Activated CD4-positive, alpha-beta T cell treated with anti-CD3 and anti-CD28 coated beads, Interleukin-2, amount 10 ng/mL, durations not matched to agents 7 days and 5 days (primary cell): ENCODE measurements around the gene ZC3H7A. TPM values are rescaled to one million over a fixed set of nuclear protein-coding genes. Genes with fewer than 3 reads are reported as not detected.

Experiments
- CTCF ChIA-PET: fragments of 350-600 bp; sonication (Branson Sonifier 250); formaldehyde crosslinking; loops from one replicate; lab custom pipeline; 2021; ENCODE audit warnings: antibody characterized with exemption; lab: Charles Lee
- POLR2A ChIA-PET: fragments of 350-600 bp; sonication (Branson Sonifier 250); formaldehyde crosslinking; loops from one replicate; lab custom pipeline; 2021; ENCODE audit warnings: antibody characterized with exemption; lab: Charles Lee
- DNase-seq: peaks from one replicate; pipeline ENCODE4 v3.0.0-alpha.2; 2020
- H3K27ac Mint-ChIP-seq: one replicate; pipeline ENCODE4 v1.8.0; 2021; ENCODE audit warnings: mild to moderate bottlenecking, moderate library complexity, mixed read lengths
- H3K27me3 Mint-ChIP-seq: one replicate; pipeline ENCODE4 v1.8.0; 2021; ENCODE audit warnings: mixed read lengths
- H3K36me3 Mint-ChIP-seq: one replicate; pipeline ENCODE4 v1.8.0; 2021; ENCODE audit warnings: low read depth, mixed read lengths
- H3K4me1 Mint-ChIP-seq: one replicate; pipeline ENCODE4 v1.8.0; 2021; ENCODE audit warnings: mixed read lengths
- H3K4me3 Mint-ChIP-seq: one replicate; pipeline ENCODE4 v1.8.0; 2021; ENCODE audit warnings: mild to moderate bottlenecking, moderate library complexity, mixed read lengths
- H3K9me3 Mint-ChIP-seq: one replicate; pipeline ENCODE4 v1.8.0; 2021; ENCODE audit warnings: mixed read lengths
- total RNA-seq, 2 experiments: library from RNA; stranded (reverse); gene quantifications; one replicate each; pipeline ENCODE4 v1.2.3, GENCODE V29; 2021

ZC3H7A gene, protein sequence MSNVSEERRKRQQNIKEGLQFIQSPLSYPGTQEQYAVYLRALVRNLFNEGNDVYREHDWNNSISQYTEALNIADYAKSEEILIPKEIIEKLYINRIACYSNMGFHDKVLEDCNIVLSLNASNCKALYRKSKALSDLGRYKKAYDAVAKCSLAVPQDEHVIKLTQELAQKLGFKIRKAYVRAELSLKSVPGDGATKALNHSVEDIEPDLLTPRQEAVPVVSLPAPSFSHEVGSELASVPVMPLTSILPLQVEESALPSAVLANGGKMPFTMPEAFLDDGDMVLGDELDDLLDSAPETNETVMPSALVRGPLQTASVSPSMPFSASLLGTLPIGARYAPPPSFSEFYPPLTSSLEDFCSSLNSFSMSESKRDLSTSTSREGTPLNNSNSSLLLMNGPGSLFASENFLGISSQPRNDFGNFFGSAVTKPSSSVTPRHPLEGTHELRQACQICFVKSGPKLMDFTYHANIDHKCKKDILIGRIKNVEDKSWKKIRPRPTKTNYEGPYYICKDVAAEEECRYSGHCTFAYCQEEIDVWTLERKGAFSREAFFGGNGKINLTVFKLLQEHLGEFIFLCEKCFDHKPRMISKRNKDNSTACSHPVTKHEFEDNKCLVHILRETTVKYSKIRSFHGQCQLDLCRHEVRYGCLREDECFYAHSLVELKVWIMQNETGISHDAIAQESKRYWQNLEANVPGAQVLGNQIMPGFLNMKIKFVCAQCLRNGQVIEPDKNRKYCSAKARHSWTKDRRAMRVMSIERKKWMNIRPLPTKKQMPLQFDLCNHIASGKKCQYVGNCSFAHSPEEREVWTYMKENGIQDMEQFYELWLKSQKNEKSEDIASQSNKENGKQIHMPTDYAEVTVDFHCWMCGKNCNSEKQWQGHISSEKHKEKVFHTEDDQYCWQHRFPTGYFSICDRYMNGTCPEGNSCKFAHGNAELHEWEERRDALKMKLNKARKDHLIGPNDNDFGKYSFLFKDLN
- total RNA-seq, result 10 to 100 TPM; 68.0 to 76.9 TPM

DNA sequence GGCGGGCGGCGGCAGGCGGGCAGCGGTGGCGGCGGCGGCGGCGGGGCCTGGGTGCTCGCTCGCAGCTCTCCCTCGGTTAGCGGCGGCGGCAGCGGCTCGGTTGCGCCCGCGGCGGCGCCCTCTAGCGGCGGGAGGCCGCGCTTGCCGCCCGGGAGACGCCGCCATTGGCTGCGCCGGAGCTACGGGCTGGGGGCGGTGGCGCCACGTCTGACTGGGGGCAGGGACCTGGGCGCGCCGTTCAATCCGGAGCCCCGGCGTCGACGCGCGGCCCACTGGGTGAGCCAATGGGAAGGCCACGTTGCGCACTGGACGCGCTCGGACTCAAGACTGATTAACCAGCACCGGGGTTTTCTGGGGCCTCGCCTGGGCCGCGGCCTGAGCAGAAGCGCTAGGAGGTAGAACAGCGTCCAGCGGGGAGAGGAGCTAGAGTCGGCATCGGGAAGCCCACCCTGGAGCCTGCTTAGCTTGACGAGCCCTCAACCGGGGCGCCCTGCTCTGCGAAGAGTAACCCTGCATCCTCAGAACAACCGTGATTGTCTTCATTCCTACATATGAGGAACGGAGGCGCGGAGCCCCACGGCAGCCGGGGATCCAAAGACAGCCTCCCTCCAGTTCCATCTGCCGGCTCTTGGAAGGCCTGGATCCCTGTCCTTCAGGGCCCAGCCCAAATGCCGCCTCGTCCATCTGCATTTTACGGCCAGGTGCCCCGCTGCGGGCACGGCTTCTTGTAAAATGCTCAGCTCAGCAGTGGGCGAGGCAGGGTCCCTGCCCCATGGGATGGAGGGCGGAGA lies at the start of gene ZC3H7A:
Gene ZC3H7A, minus strand, starts transcription at position 93 of the 791 bp plus-strand sequence. CDS start 14,904 bp downstream, outside the sequence.
- Mint-ChIP-seq H3K27me3 (no peaks in the 10 kb centered on the region), H3K27ac (peak within 1 kb of the TSS; percentile 98), H3K36me3 (peaks cover 24% of the 10 kb centered on the region), H3K9me3 (no peaks in the 10 kb centered on the region), H3K4me3 (peak within 1 kb of the TSS; percentile 92), H3K4me1 (peaks cover 64% of the 10 kb centered on the region)
- ChIA-PET CTCF (interaction anchor here (0.5 to 5.9 kb wide), 46 partner anchors 11 to 849 kb away, joined by 3 to 62 read pairs (median 4); partner anchors contain the start of genes GSPT1 and TXNDC11), POLR2A (interaction anchor here (0.7 to 1.0 kb wide), 3 partner anchors 11 to 59 kb away, joined by 3 to 6 read pairs (median 4); partner anchors contain the start of gene TXNDC11)
- peak; percentile 94 for DNase-seq

DNA sequence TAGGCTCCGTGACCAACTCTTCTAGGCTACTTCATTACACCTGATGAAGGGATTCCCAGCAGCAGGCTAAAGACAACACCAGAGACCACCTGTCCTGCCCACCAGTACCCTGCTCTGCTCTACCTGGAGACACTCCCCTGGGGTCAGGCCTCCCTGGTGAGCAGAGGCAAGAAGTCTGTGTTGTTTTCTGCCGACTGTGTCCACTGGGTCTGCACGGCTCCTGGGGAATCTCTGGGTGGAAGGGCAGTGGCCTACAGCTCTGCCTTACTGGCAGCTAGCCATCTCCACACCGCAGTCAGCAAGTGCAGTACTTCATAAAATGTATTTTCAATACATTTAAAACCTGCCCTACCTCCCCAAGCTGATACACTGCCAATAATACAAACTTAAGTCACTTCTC lies 47.4 kb upstream of the ZC3H7A start:
- Mint-ChIP-seq H3K4me3 (no peak overlapping the region), H3K27me3 (no peaks in the 10 kb centered on the region), H3K4me1 (peaks cover 16% of the 10 kb centered on the region), H3K27ac (no peak overlapping the region), H3K36me3 (peaks cover 56% of the 10 kb centered on the region), H3K9me3 (no peaks in the 10 kb centered on the region)
- no peak for DNase-seq
- ChIA-PET CTCF (interaction anchor here (1.2 kb wide), 1 partner anchor 47 kb away, joined by 4 read pairs; the partner anchor contains the start of gene ZC3H7A), POLR2A (no interaction called here)

DNA sequence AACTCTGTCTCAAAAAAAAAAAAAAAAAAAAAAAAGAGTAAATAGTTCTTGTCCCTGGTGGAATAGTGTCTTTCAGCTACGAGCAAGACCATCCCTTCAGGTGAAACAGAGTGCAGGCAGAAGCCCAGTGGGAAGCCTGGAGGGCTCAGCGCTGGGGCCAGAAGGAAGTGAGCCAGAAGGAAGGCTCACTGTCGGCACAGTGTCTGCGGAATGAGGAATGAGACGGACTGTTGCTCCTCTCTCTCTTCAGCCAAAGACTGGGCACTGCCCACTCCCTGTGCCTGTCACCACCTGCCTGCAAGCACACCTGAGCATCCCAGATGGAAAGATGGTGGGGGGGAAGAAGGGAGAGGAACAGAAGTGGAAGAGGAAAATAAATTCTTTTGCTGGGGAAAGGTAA lies 46.8 kb upstream of the ZC3H7A start:
- Mint-ChIP-seq H3K4me3 (no peak overlapping the region), H3K9me3 (no peaks in the 10 kb centered on the region), H3K27me3 (no peaks in the 10 kb centered on the region), H3K4me1 (peaks cover 10% of the 10 kb centered on the region), H3K27ac (no peak overlapping the region), H3K36me3 (peaks cover 51% of the 10 kb centered on the region)
- ChIA-PET POLR2A (no interaction called here), CTCF (interaction anchor here (0.6 to 2.1 kb wide), 3 partner anchors 20 to 906 kb away, joined by 3 to 14 read pairs (median 4); partner anchors contain the start of gene ZC3H7A)
- no peak for DNase-seq

DNA sequence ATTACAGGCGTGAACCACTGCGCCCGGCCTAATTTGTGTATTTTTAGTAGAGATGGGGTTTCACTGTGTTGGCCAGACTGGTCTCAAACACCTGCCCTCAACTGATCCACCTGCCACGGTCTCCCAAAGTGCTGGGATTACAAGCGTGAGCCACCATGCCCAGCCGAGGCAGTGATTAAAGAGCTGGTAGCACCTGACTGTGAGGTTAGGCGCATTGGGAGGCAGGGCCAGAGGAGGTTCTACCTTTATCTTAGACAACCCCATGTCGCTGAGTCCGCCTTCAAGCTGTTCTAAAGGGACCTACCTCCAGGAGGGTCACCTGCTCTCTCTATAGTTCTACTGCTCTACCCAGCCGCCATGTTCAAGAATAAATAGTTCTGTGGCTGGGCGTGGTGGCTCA lies 46.1 kb upstream of the ZC3H7A start:
- H3K36me3 Mint-ChIP-seq, result peaks cover 49% of the 10 kb centered on the region
- CTCF ChIA-PET, result interaction anchor here (0.6 to 2.1 kb wide), 2 partner anchors 19 to 46 kb away, joined by 3 to 14 read pairs; partner anchors contain the start of gene ZC3H7A
- POLR2A ChIA-PET, result no interaction called here

DNA sequence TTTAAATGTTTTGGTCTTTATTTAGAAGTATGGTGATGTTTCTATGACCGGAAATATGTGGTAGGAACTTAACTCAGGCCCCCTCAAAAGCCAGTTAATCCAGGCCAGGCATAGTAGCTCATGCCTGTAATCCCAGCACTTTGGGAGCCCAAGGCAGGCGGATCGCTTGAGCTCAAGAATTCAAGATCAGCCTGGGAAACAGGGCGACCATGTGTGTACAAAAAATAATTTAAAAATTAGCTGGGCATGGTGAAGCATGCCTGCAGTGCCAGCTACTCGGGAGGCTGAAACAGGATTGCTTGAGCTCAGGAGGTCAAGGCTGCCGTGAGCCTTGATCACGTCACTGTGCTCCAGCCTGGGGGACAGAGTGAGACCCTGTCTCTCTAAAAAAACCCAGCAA lies 44.0 kb upstream of the ZC3H7A start:
- ChIA-PET CTCF (interaction anchor here (1.0 kb wide), 1 partner anchor 16 kb away, joined by 7 read pairs; no protein-coding TSS in a partner anchor), POLR2A (no interaction called here)
- no peak overlapping the region for H3K4me3 Mint-ChIP-seq
- no peaks in the 10 kb centered on the region for H3K27me3 Mint-ChIP-seq
- no peak overlapping the region for H3K27ac Mint-ChIP-seq
- H3K9me3 Mint-ChIP-seq, result no peaks in the 10 kb centered on the region
- peaks cover 53% of the 10 kb centered on the region for H3K36me3 Mint-ChIP-seq
- H3K4me1 Mint-ChIP-seq, result no peaks in the 10 kb centered on the region
- DNase-seq, result no peak

More for the DNA sequence above, 46.1 kb upstream of the ZC3H7A start:
- Mint-ChIP-seq H3K27ac (no peak overlapping the region), H3K4me3 (no peak overlapping the region), H3K27me3 (no peaks in the 10 kb centered on the region), H3K9me3 (no peaks in the 10 kb centered on the region), H3K4me1 (peaks cover 5% of the 10 kb centered on the region)
- DNase-seq, result no peak

DNA sequence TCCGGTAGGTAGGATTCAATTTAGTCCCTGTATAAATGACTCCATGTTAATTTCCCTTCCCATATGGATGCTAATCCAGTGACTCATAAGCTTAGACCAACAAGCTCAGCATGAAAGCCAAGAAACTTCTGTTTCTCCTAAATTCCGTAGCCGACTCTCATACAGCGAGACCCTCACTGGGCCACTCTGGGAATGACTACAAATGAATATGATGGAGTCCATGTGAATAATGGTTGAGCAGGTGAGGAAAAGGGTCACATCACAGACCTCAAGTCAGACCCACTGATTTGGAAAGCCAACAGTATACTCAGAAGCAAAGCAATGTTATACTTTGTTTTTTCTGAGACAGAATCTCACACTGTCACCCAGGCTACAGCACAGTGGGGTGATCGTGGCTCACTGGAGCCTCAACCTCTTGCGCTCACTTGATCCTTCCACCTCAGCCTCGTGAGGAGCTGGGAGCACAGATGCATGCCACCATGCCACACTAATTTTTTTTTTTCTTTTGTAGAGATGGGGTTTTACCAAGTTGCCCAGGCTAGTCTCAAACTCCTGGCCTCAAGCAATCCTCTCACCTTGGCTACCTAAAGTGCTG lies 39.7 kb upstream of the ZC3H7A start:
- H3K9me3 Mint-ChIP-seq, result no peaks in the 10 kb centered on the region
- no peaks in the 10 kb centered on the region for H3K4me1 Mint-ChIP-seq
- H3K27ac Mint-ChIP-seq, result no peak overlapping the region
- ChIA-PET POLR2A (no interaction called here), CTCF (no interaction called here)
- no peak overlapping the region for H3K4me3 Mint-ChIP-seq
- DNase-seq, result no peak
- H3K36me3 Mint-ChIP-seq, result peaks cover 31% of the 10 kb centered on the region
- H3K27me3 Mint-ChIP-seq, result no peaks in the 10 kb centered on the region

DNA sequence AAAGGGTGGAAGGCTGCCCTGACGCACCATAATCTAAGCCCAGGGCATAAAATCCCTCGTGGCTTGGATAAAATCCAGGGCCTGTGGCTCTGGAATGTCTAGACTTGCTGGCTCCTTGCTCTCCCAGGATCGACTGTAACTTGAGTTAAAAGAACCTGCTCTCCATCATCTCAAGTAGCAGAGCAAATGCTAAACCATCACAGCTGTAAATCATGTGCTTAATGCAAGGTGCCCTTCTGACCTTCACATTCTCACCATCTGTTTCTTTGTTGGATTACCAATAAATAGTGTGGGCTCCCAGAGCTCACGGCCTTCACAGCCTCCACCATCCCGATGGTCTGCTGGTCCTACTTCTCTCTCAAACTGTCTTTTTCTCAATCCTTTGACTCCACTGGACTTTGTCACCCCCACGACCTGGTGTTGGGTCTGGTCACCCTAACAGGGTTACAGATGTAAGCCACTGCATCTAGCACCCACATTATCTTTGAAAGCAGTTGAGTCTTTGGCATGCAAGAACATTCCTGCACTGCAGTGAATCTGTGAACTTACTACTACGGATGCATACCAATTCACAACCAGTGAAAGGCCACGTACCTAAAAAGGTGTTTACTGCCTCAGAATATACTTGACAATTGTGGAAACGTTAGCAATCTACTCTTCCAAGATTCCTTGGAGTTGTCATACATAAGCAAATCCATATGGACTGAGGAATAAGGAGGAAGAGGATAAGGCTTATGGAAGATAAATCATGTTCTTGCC lies 39.0 kb upstream of the ZC3H7A start:
- Mint-ChIP-seq H3K27me3 (no peaks in the 10 kb centered on the region), H3K27ac (no peak overlapping the region), H3K4me1 (no peaks in the 10 kb centered on the region), H3K36me3 (peaks cover 27% of the 10 kb centered on the region), H3K9me3 (no peaks in the 10 kb centered on the region), H3K4me3 (no peak overlapping the region)
- POLR2A ChIA-PET, result no interaction called here
- DNase-seq, result no peak
- CTCF ChIA-PET, result interaction anchor here (2.3 kb wide), 1 partner anchor 39 kb away, joined by 8 read pairs; the partner anchor contains the start of gene ZC3H7A

DNA sequence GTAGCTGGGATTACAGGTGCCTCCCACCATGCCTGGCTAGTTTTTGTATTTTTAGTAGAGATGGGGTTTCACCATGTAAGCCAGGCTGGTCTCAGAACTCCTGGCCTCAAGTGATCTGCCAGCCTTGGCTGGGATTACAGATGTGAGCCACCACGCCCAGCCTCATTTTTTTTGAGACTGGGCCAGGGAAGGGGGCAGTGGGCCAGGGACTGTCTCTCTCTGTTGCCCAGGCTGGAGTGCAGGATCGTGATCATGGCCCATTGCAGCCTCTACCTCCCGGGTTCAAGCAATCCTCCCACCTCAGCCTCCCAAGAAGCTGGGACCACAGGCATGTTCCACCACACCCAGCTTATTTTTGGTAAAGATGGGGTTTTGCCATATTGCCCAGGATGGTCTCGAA lies 38.3 kb upstream of the ZC3H7A start:
- no peak overlapping the region for H3K4me3 Mint-ChIP-seq
- POLR2A ChIA-PET, result no interaction called here
- no peaks in the 10 kb centered on the region for H3K27me3 Mint-ChIP-seq
- CTCF ChIA-PET, result interaction anchor here (2.3 kb wide), 1 partner anchor 38 kb away, joined by 8 read pairs; the partner anchor contains the start of gene ZC3H7A
- no peaks in the 10 kb centered on the region for H3K4me1 Mint-ChIP-seq
- H3K27ac Mint-ChIP-seq, result no peak overlapping the region
- no peak for DNase-seq
- H3K36me3 Mint-ChIP-seq, result peaks cover 26% of the 10 kb centered on the region
- H3K9me3 Mint-ChIP-seq, result no peaks in the 10 kb centered on the region

DNA sequence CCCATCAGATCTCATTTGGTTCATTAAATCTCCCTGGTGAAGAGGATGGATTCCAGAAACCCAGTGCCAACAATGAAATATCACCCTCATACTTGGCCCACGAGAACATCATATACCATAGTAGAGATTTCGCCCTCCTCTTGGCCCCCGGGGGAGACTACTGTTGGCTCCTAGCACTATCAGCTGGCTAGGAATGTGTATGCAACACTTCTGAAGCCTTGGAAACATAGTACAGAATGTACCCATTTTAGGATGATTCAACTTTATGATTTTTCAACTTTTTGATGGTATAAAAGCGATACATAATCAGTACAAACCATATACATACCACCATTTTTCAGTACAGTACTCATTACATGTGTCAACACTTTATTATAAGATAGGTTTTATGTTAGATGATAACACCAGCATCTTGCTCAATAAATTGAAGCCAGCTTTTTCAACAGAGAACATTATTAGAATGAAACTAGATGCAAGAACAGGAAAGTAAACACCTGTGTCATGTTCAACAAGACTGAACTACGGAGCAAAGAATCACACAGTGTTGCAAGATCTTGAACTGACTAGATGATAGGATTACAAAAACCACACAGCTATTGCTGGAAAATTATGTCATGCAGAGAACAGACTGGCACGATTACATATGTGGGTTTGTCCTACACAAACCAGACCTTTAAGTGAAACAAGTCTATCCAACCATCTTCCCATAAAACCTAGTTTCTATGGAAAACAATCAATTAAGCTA lies 37.1 kb upstream of the ZC3H7A start:
- Mint-ChIP-seq H3K36me3 (peaks cover 16% of the 10 kb centered on the region), H3K27ac (no peak overlapping the region), H3K4me3 (no peak overlapping the region), H3K4me1 (no peaks in the 10 kb centered on the region), H3K9me3 (no peaks in the 10 kb centered on the region), H3K27me3 (no peaks in the 10 kb centered on the region)
- no peak for DNase-seq
- CTCF ChIA-PET, result interaction anchor here (2.3 kb wide), 1 partner anchor 37 kb away, joined by 8 read pairs; the partner anchor contains the start of gene ZC3H7A
- POLR2A ChIA-PET, result no interaction called here

DNA sequence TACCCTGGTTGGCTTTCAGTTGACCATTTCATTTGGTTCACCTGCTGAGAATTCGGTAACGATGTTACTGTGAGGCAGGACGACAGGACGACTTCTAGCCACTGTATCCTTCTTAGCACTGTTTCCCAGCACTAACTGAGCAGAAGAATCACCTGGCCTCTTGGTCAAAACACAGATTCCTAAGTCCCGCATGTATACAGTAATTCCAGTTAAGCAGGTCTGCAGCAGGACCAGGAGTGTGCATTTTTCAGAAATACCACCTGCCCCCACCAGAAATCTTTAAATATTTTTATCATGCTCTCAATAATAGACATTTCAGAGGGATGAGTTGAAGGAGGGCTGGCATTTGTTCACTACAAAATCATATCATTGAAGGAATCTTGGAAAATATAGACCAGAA lies 31.6 kb upstream of the ZC3H7A start:
- Mint-ChIP-seq H3K4me1 (no peaks in the 10 kb centered on the region), H3K4me3 (no peak overlapping the region), H3K27me3 (no peaks in the 10 kb centered on the region), H3K9me3 (no peaks in the 10 kb centered on the region), H3K36me3 (no peaks in the 10 kb centered on the region), H3K27ac (no peak overlapping the region)
- no peak for DNase-seq
- ChIA-PET POLR2A (no interaction called here), CTCF (no interaction called here)
